Vagina (tissue), 2 donors: ENCODE measurements around the gene CACNA2D4.

ENCODE experiments used
- CTCF ChIP-seq, 3 experiments: fragments of 450-650 bp in 2 of 3; fragments of 200-600 bp in 1 of 3; sonication (generic) in 1 of 3; IDR thresholded peaks; one replicate each; pipeline ENCODE4 v1.5.1; 2017 to 2019; ENCODE audit warnings: antibody characterized with exemption in 3 of 3, mild to moderate bottlenecking in 2 of 3, moderate library complexity in 2 of 3
- POLR2A ChIP-seq, 2 donors: fragments of 450-650 bp; IDR thresholded peaks; one replicate each; pipeline ENCODE4 v1.6.1; 2017; ENCODE audit warnings: antibody characterized with exemption in 2 of 2, mild to moderate bottlenecking in 2 of 2, moderate library complexity in 2 of 2

- TF ChIP-seq CTCF (IDR thresholded peaks at IDR 0.05) (no peak), POLR2A (IDR thresholded peaks at IDR 0.05) (no peak)
These were observed 13.9 kb upstream of the CACNA2D4 start for GRCh38 chr12:1932264-1932777.
